NCI-H1105 treated with DMSO at 0.1 percent for 48 hours (cell line): ENCODE measurements around the gene ZDHHC5.
"Not testable (repeated sequence)": the region's sequence is repeated elsewhere in the genome, so short reads cannot be mapped to it uniquely, and the experiment has no call there.

Experiments
- DNase-seq: peaks from one replicate; lab custom pipeline; 2025; lab: John Stamatoyannopoulos, UW

ZDHHC5 gene

DNA sequence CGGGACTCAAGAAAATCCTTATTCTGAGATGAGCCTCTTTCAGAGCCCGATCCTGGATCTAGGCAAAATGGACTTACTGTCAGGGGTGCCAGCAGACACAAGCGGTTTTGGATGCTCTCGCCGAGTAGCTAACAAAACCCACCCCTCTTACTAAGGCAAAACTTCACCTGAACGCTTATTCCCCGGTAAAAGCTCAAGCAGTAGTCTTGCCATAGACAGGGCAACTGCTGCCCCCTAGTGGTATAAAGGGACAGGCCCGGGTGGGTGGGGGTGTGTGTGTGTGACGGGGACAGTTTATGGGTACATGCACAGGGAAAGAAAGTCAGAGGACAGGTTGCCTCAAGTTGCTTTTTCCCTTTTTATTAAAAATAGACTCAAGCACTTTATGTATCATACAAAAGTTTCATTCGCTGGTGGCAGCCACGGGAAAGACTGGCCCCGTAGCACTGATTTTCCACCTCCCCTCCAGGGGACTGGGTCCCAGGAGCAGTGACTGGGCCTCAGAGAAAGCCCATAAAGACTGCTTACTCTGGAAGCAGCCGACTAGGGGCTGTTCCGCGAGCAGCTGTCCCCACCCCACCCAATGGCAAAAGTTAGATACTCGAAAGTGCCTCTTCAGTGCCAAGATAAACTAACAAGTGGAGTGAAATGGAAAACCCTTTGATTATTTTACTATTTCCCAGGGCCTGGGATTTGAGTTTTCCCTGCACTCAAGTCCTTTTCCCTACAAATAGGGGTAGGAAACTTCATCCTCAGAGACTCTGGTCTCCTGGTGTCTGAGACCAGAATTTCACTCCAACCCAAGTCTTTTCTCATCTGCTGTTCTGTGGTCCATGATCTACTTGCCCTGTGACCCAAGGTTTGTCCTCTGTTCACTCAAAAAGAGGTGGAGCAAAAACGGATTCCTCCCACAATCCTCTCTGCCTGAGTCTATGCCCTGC lies 22.9 kb upstream of the ZDHHC5 start:
- peak; percentile 76 for DNase-seq

DNA sequence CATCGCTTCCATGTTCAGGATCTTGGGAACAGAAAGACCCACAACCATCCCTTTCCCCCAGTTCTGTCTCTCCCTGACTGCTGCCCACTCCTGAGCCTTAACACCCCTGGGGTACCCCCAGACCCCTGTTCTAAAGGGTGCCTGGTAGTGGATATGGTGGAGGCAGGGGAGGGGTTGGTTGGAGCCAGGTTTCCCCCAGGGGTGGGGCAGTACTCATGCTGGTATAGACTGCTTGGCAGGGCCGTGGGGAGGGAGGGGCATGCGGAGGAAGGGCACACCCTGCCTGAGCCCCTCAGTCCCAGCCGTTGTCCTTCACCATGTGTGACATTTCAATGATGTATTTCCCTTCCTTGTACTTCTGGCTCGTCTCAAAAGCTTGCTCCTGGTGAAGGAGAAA lies 22.2 kb upstream of the ZDHHC5 start:
- DNase-seq = no peak

DNA sequence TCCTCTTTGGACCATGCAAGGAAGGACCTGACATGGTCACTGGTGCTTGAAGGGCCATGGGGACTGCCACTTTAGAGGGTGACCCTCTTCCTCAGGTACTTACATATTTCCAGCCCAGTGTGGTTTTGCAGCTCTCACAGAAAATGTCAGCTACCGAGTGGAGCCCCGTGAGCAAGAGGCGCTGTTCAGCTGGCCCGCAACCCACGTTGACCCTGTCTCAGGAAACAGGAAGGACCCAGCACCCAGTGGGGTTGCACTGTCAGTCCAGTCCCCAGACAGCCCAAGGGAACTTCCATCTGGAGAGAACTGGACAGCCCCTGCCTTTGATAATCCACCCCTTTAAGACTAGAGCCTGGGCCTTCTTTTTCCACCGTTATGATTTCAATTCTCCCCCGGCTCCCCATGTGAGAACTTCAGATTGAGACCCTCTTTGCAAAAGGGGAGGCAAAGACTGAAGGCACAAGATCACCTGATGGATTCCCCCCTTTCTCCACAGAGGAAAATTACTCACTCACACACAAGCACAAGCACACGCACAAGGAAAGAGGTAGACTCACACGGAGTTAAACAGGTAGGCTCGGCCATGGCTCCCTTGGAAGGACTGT lies 21.6 kb upstream of the ZDHHC5 start:
- no peak for DNase-seq

DNA sequence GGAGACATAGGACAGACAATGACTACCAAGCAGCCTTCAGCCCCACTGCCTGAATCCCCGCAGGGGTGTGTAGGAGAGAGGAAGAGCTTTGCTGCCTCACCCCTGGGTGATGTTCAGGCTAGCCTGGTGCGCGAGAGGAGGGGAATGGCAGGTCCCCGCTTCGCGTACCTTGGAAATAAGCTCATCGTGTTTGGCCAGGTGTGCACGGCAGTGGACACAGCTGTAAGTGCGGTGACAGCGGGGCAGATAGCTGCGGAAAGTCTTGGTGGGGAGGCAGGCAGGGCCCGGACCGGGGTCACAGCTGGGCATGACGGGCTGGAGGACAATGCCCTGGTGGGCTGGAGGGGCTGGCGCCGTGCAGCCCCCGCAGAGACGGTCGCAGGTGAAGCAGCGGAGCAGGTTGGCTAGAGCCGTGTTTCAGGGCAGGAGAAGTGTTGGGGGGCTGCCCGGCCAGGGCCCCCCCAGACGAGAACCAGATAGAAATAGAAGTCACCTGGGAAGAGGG lies 21.1 kb upstream of the ZDHHC5 start:
- DNase-seq = peak; percentile 32

DNA sequence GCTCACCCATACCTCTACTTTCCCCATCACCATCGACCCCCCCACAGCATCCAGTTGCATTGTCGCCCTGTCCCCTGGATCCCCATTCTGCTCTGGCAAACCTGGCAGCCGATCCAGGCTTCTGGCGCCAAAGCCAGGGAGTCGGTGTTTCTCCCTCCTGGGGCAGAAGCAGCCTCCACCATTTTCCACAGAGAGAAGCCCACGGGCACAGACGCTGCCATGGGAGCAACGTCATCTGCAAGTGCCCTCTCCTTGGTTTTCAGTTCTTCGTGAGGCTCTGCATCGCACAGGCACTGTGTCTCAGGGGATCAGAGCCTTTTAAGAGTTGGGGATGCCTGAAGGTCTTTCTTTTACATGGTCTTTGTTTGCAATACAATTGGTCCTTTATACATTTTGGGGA lies 20.5 kb upstream of the ZDHHC5 start:
- peak; percentile 38 for DNase-seq

DNA sequence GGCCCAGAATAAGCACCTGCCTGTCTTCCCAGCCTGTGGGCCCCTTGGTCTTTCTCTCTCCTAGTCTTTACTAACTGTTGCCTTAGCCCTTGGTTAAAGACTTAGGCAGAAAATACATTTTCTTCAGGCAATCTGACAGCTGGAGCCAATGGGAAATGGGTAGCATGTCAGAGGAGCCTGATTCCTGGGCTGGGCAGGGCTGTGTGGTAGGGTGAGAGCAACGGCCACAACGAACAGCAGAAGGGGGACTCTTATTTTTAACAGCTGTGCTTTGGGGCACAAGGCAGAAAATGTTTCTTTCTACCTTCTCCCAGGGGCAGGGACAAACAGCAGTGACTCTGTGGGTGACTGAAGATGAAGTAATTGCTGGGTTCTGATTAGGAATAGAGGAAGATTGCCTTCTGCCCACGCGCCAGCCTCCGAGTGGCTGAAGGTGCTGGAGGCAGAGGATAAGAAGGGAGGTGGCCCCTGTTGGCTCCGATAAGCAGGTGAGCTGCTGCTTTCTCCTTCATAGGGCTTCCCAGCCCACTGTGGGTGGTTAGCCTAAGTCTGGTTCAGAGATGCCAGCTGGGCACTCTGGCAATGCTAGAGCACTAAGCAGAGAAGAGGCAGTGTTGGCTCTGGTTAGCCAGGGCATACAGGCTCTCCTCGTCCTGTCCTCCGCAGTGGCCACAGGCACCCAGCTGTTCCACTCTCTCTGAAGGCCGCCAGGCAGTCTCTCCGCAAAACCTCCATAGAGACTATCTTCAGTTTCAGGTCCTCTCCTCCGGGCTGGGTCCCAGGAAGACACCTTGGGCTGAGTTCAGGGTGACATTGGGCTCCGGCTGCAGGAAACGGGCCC lies 19.7 kb upstream of the ZDHHC5 start:
- DNase-seq = no peak

DNA sequence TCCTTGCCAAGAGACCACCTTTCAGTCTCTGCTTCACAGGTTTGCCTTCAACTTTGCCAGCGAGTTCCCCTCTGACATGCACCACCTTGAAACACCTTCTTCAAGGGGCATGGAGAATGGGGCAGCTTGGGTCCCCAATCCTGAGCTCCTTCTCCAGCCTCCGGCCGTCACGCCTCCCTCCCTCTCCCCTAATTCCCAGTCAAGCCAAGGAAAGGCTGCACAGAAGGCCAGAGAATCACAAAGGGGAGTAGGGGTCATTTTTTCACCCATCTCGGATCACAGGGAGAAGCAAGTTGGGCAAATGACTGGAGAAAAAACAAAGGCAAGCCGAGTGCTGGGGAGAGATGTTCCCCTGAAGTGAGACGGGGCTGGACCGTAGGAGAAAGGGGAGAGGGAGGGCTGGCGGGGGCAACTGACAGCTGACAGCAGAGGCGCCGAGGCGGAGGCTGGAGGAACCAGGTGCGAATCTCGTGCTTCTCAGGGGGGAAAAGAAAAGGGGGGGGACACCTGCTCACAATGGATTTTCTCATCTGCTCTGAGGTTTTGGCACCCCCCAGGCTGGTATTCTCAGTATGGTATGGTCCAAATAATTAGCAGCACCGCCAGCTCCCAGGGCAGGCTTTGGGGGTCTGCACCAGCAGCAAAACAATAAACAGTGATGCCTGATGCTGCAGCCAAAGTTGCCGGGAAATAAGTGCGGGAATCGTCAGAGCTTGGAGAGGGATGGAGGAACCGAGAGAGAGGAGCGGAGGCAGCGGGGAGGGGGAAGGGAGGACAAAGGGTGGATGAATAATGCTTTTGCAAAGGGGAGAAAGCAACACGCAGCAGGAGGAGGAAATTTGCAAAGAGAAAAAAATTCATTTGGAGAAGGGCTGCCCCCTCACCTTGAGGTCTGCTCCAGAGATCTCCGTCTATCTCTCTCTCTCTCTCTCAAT lies 18.8 kb upstream of the ZDHHC5 start:
- DNase-seq = peak; percentile 20

DNA sequence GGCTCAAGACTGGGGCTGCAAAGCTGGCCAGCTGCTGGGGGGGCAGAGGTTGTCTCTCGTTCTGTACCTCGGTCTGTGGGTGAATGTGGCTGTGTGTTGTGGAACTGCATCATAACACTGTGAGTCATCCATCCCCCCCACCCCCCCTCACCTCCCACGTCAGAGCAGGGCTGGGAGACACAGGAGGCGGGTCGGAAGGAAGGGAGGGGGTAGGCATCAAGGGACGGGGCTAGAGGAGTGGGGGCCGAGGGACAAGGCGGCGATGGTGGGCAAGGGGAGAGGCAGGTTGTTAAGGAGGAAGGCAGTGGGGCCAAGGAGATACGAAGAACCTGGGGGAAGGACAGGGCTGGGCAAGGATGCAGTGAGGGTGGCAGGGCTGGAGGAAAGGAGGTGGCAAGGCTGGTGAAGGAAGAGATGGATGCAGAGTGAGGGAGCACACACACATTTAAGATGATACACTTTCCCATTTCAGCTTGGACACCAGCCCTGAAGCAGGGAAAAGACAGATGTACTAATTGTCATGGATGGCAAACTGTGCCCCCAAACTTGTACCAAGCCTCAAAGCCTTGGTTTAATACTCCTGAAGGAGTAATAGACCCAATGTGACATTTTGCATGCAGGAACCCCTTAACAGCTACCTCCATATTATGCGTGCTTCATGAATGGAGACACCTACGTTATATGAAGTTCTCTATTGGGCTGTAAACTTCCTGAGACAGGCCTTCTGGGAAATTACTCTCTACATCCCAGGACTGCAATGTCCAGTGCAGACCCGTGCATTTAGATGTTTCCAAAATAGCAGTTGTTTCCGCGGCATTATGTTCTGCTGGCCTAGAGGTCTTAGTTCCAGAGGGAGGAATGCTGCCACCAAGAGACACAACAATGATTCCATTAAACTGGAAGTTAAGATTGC lies 17.8 kb upstream of the ZDHHC5 start, which contains the start of gene YPEL4:
Gene YPEL4, minus strand, starts transcription at position 87 of the 913 bp plus-strand sequence. CDS start 2,805 bp downstream, outside the sequence.
- DNase-seq = peak; percentile 18

DNA sequence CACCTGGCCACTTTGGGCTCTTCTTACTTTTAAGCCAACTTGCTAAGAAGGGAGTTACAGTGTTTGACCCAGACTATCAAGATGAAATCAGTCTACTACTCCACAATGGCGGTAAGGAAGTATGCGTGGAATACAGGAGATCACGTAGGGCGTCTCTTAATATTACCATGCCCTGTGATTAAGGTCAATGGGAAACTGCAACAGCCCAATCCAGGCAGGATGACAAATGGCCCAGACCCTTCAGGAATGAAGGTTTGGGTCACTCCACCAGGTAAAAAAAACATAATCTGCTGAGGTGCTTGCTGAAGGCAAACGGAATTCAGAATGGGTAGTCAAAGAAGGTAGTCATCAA lies 17.2 kb upstream of the ZDHHC5 start:
- no peak for DNase-seq

DNA sequence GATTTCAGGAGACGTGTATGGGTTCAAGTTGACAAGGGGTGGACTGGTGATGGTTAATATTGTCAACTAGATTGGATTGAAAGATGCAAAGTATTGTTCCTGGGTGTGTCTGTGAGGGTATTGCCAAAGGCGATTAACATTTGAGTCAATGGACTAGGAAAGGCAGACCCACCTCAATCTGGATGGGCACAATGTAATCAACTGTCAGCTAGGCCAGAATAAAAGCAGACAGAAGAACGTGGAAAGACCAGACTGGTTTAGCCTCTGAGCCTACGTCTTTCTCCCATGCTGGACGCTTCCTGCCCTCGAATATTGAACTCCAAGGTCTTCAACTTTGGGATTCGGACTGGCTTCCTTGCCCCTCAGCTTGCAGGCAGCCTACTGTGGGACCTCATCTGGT lies 16.5 kb upstream of the ZDHHC5 start:
- no peak for DNase-seq

DNA sequence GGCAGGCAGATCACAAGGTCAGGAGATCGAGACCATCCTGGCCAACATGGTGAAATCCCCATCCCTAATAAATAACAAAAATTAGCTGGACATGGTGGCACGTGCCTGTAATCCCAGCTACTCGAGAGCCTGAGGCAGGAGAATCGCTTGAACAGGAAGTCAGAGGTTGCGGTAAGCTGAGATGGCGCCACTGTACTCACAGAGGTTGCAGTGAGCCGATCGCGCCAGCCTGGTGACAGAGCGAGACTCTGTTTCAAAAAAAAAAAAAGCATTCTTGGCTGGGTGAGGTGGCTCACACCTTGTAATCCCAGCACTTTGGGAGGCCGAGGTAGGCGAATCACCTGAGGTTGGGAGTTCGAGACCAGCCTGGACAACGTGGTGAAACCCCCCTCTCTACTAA lies 15.7 kb upstream of the ZDHHC5 start:
- DNase-seq = not testable (repeated sequence)

DNA sequence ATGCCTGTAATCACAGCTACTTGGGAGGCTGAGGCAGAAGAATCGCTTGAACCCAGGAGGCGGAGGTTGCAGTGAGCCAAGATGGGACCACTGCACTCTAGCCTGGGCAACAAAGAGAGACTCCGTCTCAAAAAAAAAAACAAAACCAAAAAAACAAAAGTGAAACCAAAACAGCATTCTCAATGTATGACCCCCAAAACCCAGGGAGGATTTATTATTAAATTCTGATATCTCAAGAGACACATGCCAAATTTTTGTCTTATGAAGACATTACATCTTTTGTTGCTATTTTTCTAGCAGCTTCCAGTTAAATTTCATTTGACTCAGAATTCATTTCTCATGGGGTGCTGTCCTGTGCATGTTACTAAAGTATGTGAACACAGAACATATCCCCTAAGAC lies 15.3 kb upstream of the ZDHHC5 start:
- no peak for DNase-seq

DNA sequence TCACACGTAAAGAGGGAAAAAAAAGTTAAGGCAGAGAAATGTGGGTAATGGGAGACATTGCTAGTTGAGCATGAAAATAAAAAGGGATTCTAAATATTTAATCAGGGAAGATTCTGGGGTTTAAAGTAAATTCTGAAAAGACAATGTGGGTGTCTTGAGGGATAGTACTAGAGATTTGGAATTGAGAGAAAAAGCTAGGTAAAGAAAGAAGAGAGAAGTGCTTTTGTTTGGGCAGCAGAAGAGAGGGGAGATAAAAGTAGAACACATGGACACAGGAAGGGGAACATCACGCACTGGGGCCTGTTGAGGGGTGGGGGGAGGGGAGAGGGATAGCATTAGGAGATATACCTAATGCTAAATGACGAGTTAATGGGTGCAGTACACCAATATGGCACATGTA lies 14.8 kb upstream of the ZDHHC5 start:
- DNase-seq = no peak

DNA sequence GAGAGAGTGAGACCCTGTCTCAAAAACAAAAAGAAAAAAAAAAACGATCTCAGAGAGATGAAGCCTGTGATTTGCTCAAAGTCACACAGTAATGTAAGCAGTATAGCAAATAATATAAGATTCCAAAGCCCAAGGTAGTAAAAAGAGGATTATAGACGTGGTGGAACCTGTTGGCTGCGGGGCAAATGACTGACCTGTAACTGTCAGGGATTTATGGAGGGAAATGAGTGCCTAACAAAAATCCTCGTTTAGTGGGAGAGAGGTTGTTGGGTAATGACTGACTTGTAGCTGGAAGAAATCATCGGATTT lies 11.1 kb upstream of the ZDHHC5 start:
- DNase-seq = no peak

DNA sequence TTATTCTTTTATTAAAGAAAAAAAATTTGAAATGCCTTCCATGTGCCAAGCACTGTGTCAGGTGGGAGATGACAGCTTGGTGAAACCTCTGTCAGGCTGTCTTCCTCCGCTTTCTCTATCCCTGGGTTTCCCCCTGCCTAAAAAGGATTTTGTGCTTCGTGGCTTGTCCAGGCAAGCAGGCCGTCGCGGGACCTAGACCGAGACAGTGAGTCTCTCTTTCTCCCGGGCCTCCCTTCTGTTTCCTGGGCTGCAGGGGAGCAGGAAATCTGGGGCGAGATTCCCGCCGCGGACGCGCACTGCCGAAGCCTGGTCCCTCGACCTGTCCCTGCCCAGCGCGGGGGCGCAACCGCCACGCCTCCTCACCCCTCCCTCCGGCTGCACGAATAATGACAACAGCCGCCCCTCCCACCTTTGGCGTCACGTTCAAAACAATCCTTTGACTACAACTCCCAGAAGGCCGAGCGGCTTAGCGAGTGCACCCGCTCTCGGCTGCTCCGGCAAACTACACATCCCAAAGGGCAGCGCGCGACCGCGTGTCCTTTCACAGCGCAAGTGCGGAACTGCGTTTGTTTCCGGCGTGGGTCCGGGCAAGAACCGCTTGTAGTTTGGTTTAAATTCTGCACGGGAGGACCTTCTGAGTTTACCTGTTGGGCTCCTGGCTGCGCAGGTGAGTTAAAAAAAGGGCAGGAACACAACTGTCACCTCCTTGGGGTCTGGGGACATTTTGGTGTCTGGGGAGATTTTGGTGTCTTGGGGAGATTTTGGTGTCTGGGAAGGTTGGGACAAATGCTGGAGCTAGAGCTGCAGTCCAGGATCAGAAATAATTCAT lies 10.5 kb upstream of the ZDHHC5 start, which contains the start of gene CLP1:
Gene CLP1, plus strand, starts transcription at position 569 of the 829 bp plus-strand sequence. CDS start 1,715 bp downstream, outside the sequence.
- peak; percentile 97 for DNase-seq

DNA sequence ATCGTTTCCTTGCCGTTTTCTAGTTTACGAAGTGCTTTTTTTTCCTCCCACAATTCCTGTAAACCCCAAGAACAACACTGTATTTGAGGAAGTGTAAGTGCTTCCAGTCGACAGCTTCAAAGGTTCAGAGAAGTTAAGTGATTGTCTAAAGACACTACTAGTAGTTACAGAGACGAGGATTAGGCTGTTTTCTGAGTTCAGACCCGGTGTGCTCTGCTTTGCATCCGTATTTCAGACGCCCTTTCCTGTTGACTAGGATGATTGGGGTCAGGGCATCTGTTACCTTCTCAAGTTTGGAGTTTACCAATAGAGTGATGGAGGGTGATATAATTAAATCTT lies 9.9 kb upstream of the ZDHHC5 start:
- DNase-seq = no peak

DNA sequence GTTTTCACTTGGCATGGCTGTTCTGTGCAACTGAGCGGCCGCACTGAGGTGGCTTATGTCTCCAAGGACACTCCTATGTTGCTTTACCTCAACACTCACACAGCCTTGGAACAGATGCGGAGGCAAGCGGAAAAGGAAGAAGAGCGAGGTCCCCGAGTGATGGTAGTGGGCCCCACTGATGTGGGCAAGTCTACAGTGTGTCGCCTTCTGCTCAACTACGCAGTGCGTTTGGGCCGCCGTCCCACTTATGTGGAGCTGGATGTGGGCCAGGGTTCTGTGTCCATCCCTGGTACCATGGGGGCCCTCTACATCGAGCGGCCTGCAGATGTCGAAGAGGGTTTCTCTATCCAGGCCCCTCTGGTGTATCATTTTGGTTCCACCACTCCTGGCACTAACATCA lies 8.2 kb upstream of the ZDHHC5 start:
- DNase-seq = no peak

DNA sequence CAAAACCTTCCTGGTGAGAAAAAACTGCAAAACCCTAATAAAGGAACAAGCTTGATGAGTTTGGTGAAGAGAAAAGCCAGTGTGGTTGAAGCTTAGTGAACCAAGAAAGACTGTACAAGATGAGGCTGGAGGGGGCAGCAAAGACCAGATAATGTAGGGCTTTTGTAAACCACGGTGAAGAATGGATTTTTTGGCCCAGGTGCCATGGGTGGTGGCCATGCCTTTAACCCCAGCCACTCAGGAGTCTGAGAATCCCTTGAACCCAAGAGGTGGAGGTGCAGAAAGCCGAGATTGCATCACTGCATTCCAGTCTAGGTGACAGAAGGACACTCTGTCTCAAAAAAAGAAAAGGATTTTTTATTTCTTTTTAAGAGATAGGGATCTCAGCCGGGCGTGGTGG lies 5.0 kb upstream of the ZDHHC5 start:
- DNase-seq = no peak

DNA sequence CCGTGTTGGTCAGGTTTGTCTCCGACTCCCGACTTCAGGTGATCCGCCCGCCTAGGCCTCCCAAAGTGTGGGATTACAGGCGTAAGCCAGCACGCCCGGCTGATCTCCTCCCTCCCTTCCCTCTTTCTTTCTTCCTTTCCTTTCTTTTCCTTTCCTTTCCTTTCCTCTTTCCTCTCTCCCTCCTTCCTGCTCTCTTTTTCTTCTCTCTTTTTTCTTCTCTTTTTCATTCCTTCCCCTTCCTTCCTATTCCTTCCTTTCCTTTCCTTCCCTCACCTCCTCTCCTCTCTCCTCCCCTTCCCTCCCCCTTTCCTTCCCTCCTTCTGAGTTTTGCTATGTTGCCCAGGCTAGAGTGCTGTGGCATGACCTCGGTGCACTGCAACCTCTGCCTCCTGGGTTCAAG lies 3.9 kb upstream of the ZDHHC5 start:
- DNase-seq = no peak
